ENCODE data around the gene LCORL. TPM values are rescaled to one million over a fixed set of nuclear protein-coding genes. Genes with fewer than 3 reads are reported as not detected.
"Not testable (repeated sequence)": the region's sequence is repeated elsewhere in the genome, so short reads cannot be mapped to it uniquely, and the experiment has no call there.

Gene LCORL
- total RNA-seq, 4 donors from 2014 or later: 20.6 to 103 (median 64.1) TPM

DNA sequence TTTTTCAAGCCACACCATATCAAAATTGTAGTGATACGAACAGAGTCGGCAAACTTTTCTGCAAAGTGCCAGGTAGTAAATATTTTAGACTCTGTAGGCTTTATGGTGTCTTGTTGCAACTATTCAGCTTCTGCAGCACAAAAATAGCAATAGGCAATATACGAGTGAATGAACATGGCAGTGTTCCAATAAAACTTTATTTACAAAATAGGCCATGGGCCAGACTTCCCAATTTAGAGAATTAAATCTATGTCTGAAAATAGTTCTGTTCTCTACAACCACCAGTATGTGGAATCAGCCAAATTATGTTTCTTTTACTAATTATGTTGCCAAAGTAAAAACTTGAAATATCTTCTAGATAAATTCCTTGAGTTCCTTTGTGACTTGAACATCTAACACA lies 154.3 kb downstream of the LCORL start:
- TF ChIP-seq POLR2A (IDR thresholded peaks at IDR 0.05): no peak
- TF ChIP-seq, protein P1, sequence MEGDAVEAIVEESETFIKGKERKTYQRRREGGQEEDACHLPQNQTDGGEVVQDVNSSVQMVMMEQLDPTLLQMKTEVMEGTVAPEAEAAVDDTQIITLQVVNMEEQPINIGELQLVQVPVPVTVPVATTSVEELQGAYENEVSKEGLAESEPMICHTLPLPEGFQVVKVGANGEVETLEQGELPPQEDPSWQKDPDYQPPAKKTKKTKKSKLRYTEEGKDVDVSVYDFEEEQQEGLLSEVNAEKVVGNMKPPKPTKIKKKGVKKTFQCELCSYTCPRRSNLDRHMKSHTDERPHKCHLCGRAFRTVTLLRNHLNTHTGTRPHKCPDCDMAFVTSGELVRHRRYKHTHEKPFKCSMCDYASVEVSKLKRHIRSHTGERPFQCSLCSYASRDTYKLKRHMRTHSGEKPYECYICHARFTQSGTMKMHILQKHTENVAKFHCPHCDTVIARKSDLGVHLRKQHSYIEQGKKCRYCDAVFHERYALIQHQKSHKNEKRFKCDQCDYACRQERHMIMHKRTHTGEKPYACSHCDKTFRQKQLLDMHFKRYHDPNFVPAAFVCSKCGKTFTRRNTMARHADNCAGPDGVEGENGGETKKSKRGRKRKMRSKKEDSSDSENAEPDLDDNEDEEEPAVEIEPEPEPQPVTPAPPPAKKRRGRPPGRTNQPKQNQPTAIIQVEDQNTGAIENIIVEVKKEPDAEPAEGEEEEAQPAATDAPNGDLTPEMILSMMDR (IDR thresholded peaks at IDR 0.05): no peak
- H3K36me3 ChIP-seq: no peaks in the 10 kb centered on the region
- no peaks in the 10 kb centered on the region for H3K27me3 ChIP-seq
- peaks cover 0 to 4% (median 0%) of the 10 kb centered on the region in 4 donors for H3K9me3 ChIP-seq
- H3K4me3 ChIP-seq: no peak overlapping the region
- H3K4me1 ChIP-seq: no peaks in the 10 kb centered on the region
- H3K27ac ChIP-seq: no peak overlapping the region
- no peak for DNase-seq

DNA sequence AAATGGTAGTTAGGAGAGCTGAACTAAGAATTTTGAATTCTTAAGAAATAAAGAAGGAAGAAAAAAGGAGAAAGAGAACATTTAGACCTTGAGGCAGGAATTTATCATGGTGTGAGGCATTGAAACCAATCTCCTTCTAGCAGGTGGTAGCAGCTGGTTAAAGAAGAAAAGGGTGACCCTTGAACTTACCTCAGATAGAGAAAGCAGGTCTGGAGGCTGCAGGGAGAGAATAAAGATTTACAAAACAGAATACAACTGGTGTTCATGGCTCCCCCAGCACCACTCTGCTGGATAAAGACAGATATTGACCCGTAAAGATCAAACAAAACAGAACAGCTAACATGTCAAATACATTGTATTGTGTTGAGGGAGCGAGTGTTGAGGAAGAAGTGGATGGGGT lies 154.7 kb downstream of the LCORL start:
- Histone ChIP-seq H3K36me3 (no peaks in the 10 kb centered on the region), H3K27me3 (no peaks in the 10 kb centered on the region), H3K4me3 (no peak overlapping the region), H3K27ac (no peak overlapping the region), H3K4me1 (no peaks in the 10 kb centered on the region), H3K9me3 (peaks cover 0 to 4% (median 0%) of the 10 kb centered on the region in 4 donors)
- TF ChIP-seq, protein P1 (IDR thresholded peaks at IDR 0.05): no peak
- TF ChIP-seq POLR2A (IDR thresholded peaks at IDR 0.05): no peak
- no peak for DNase-seq

DNA sequence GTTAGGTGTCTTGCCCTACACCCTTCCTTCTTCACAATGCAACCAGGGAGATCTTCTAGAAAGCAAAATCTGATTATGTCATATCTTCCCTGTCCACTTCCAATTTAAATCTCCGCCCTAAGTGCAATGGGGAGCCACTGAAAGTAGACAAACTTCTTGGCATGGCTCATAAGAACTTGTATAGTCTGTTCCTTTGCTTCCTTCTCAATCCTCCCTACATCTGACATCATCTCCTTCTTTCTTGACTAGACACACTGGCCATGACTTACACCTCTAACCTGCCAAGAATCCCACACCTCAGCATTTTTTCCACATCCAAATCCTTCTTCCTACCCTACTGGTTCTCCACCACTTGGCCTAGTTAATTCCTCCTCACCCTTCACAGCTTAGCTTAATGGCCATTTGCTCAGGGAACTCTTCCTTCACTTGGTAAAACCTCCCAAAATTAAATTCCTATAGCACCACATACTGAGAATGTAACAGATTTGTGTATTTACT lies 155.6 kb downstream of the LCORL start:
- Histone ChIP-seq H3K27me3 (no peaks in the 10 kb centered on the region), H3K36me3 (no peaks in the 10 kb centered on the region), H3K4me1 (no peaks in the 10 kb centered on the region), H3K4me3 (no peak overlapping the region), H3K9me3 (peaks cover 0 to 4% (median 0%) of the 10 kb centered on the region in 4 donors), H3K27ac (no peak overlapping the region)
- no peak for TF ChIP-seq POLR2A (IDR thresholded peaks at IDR 0.05)
- no peak for DNase-seq

DNA sequence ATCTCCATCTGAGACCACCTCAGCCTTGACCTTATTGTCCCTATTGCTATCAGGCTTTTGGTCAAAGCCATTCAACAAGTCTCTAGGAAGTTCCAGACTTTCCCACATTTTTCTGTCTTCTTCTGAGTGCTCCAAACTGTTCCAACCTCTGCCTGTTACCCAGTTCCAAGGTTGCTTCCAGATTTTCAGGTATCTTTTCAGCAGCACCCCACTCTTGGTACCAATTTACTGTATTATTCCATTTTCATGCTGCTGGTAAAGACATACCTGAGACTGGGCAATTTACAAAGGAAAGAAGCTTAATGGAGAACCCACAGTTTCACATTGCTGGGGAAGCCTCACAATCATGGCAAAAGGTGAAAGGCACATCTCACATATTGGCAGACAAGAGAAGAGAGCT lies 159.6 kb downstream of the LCORL start:
- H3K4me3 ChIP-seq, H3K4me1 ChIP-seq, H3K9me3 ChIP-seq, DNase-seq, H3K36me3 ChIP-seq, H3K27me3 ChIP-seq, H3K27ac ChIP-seq: not testable (repeated sequence)

DNA sequence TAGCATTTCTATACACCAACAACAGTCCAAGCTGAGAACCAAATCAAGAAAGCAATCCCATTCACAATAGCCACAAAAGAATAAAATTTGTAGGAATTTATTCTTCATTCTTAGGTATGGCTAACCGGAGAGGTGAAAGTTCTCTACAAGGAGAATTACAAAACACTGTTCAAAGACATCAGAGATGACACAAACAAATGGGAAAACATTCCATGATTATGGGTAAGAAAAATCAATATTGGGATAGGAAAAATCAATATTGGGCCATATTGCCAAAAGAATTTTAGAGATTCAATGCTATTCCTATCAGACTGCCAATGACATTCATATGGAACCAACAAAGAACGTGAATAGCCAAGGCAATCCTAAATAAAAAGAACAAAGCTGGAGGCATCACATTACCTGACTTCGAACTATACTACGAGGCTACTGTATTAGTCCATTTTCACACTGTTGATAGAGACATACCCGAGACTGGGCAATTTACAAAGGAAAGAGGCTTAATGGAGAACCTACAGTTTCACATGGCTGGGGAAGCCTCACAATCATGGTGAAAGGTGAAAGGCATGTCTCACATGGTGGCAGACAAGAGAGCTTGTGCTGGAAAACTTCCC lies 161.7 kb downstream of the LCORL start:
- TF ChIP-seq, protein P1 (IDR thresholded peaks at IDR 0.05): no peak
- TF ChIP-seq POLR2A (IDR thresholded peaks at IDR 0.05): no peak

DNA sequence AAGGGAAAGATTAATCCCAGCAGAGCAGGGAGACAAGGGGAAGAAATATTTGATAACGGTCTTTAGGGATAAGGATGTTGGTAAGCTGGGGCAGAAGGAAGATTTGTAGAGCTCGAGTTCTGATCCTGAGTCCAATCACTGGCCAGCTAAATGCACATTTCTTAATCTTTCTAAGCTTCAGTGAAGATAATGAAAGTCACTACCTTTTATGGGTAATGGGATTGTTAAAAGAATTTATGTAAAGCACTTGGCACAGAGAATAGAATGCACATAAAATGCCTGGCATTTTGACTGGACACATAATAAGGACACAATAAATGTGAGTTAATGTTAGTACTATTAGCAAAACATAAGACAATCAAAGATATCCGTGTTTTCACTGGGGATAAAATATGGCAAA lies 167.5 kb downstream of the LCORL start:
- H3K27ac ChIP-seq: no peak overlapping the region
- no peaks in the 10 kb centered on the region for H3K9me3 ChIP-seq
- DNase-seq: no peak
- no peaks in the 10 kb centered on the region for H3K27me3 ChIP-seq
- no peak for TF ChIP-seq POLR2A (IDR thresholded peaks at IDR 0.05)
- TF ChIP-seq, protein P1 (IDR thresholded peaks at IDR 0.05): no peak
- H3K4me1 ChIP-seq: no peaks in the 10 kb centered on the region
- no peaks in the 10 kb centered on the region for H3K36me3 ChIP-seq
- H3K4me3 ChIP-seq: no peak overlapping the region

More for the DNA sequence above, 161.7 kb downstream of the LCORL start:
- H3K36me3 ChIP-seq: no peaks in the 10 kb centered on the region
- no peak overlapping the region for H3K4me3 ChIP-seq
- no peak for DNase-seq
- no peak overlapping the region for H3K27ac ChIP-seq
- no peaks in the 10 kb centered on the region for H3K4me1 ChIP-seq
- H3K27me3 ChIP-seq: no peaks in the 10 kb centered on the region
- H3K9me3 ChIP-seq: peaks cover 0 to 4% (median 0%) of the 10 kb centered on the region in 4 donors

DNA sequence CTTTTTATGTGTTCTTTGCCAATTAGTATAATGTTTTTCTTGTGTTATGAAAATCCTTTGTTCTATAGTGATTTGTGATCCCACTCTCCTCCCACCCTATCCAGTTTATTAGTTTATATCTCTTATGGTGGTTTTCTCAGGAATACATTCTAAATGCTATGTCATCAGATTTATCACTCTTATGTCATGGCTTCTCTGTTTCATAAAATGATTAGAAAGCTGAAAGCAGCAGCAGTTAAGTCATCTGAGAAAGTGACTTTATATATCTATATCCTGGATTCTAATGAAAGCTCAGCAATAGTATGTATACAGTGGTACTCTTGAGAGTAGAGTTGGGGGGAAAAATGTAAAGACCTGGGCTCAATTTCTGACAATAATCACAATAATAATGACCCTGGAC lies 169.6 kb downstream of the LCORL start:
- Histone ChIP-seq H3K4me3 (no peak overlapping the region), H3K27me3 (no peaks in the 10 kb centered on the region), H3K27ac (no peak overlapping the region), H3K9me3 (no peaks in the 10 kb centered on the region), H3K4me1 (no peaks in the 10 kb centered on the region), H3K36me3 (no peaks in the 10 kb centered on the region)
- TF ChIP-seq, protein P1 (IDR thresholded peaks at IDR 0.05): no peak
- no peak for TF ChIP-seq POLR2A (IDR thresholded peaks at IDR 0.05)
- DNase-seq: no peak

DNA sequence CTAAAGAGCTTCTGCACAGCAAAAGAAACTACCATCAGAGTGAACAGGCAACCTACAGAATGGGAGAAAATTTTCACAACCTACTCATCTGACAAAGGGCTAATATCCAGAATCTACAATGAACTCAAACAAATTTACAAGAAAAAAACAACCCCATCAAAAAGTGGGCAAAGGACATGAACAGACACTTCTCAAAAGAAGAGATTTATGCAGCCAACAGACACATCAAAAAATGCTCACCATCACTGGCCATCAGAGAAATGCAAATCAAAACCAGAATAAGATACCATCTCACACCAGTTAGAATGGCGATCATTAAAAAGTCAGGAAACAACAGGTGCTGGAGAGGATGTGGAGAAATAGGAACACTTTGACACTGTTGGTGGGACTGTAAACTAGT lies 171.3 kb downstream of the LCORL start:
- not testable (repeated sequence) for DNase-seq, H3K9me3 ChIP-seq, H3K4me3 ChIP-seq, H3K27me3 ChIP-seq, H3K36me3 ChIP-seq, H3K4me1 ChIP-seq, H3K27ac ChIP-seq

Measured in Peyer's patch (tissue), 4 donors.